CD4-positive, alpha-beta T cell treated with Interleukin-6 for 4 hours (primary cell): ENCODE measurements around the gene KRT20.
"Not testable (repeated sequence)": the region's sequence is repeated elsewhere in the genome, so short reads cannot be mapped to it uniquely, and the experiment has no call there.

ENCODE experiments used
- DNase-seq: peaks from one replicate; pipeline ENCODE4 v3.0.0-alpha.2; 2020; ENCODE audit warnings: mixed read lengths

KRT20 gene

GRCh38 chr17:40896916-40897455 lies 11.9 kb upstream of the KRT20 start:
- no peak for DNase-seq

GRCh38 chr17:40895106-40895730 lies 10.2 kb upstream of the KRT20 start:
- DNase-seq, result no peak

- no peak for DNase-seq
Measured at GRCh38 chr17:40888196-40888720, 3.2 kb upstream of the KRT20 start.

- DNase-seq, result no peak
Measured at GRCh38 chr17:40886090-40886489, 1.0 kb upstream of the KRT20 start.

GRCh38 chr17:40883626-40884334 lies 1.3 kb downstream of the KRT20 start:
- DNase-seq, result no peak

- no peak for DNase-seq
Measured at GRCh38 chr17:40883031-40883430, 2.0 kb downstream of the KRT20 start.

GRCh38 chr17:40879026-40879425 lies 6.0 kb downstream of the KRT20 start:
- DNase-seq, result no peak

GRCh38 chr17:40878044-40878443 lies 7.0 kb downstream of the KRT20 start:
- no peak for DNase-seq

GRCh38 chr17:40873801-40874200 lies 11.2 kb downstream of the KRT20 start:
- DNase-seq, result no peak

- DNase-seq, result no peak
Measured at GRCh38 chr17:40873255-40873654, 11.8 kb downstream of the KRT20 start.

GRCh38 chr17:40872416-40872815 lies 12.6 kb downstream of the KRT20 start:
- no peak for DNase-seq

GRCh38 chr17:40871316-40871715 lies 13.7 kb downstream of the KRT20 start:
- DNase-seq, result no peak

- no peak for DNase-seq
Measured at GRCh38 chr17:40870136-40870535, 14.9 kb downstream of the KRT20 start.

- no peak for DNase-seq
Measured at GRCh38 chr17:40866838-40867237, 18.2 kb downstream of the KRT20 start, which contains the start of gene KRT12. Gene KRT12 (minus strand): TSS chr17:40867223. CDS start chr17:40867186, 37 bp downstream.

- no peak for DNase-seq
Measured at GRCh38 chr17:40864661-40865390, 20.2 kb downstream of the KRT20 start.

GRCh38 chr17:40862985-40863733 lies 21.9 kb downstream of the KRT20 start:
- no peak for DNase-seq

- no peak for DNase-seq
Measured at GRCh38 chr17:40859536-40859935, 25.5 kb downstream of the KRT20 start.

- DNase-seq, result not testable (repeated sequence)
Measured at GRCh38 chr17:40858667-40859066, 26.4 kb downstream of the KRT20 start.

- no peak for DNase-seq
Measured at GRCh38 chr17:40857535-40857934, 27.5 kb downstream of the KRT20 start.

- no peak for DNase-seq
Measured at GRCh38 chr17:40854175-40854814, 30.7 kb downstream of the KRT20 start.

- DNase-seq, result no peak
Measured at GRCh38 chr17:40852364-40852763, 32.7 kb downstream of the KRT20 start.
